NT2/D1 (cell line): ENCODE results near the gene RNPEP.

Experiments used
- SUZ12 ChIP-seq: IDR thresholded peaks from 2 replicates; pipeline ENCODE4 v1.6.1; 2011; ENCODE audit not compliant: insufficient read length, insufficient read depth; ENCODE audit errors: extremely low read depth
- YY1 ChIP-seq: IDR thresholded peaks from 2 replicates; pipeline ENCODE4 v1.6.1; 2011; ENCODE audit not compliant: insufficient read length, insufficient read depth
- ZNF274 ChIP-seq: IDR thresholded peaks from 2 replicates; pipeline ENCODE4 v1.6.1; 2011; ENCODE audit warnings: mild to moderate bottlenecking, low read depth, low read length

DNA sequence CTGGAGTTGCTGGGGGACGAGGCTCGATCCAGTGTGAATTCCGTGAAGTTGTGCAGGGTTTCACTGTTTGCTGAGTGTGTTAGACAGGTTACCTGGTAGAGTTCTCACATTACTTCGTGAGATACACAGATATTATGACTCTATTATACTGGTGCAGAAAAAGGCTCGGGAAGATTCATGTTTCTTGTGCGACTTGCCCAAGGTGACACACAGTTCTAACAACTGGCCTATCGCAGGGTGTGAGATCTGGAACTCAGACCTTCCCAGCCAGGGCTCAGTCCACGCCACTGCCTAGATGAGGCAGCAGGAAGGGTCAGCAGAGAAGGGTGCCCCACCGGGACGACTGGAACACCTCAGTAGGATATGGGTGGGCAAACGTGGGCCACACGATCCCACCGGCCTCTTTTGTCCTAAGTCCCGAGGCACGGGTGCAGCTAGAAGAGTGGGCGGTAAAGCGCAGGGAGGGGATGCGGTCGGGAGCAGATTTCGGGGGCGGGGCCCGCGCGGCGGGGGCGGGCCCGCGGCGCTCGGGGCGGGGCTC is 296 bp upstream of the RNPEP start:
- TF ChIP-seq SUZ12 (no peak), ZNF274 (no peak), YY1 (no peak)
